NOMO-1 treated with DMSO at 0.1 percent for 48 hours (cell line): ENCODE data around the gene LOXL3.
A peak's percentile ranks its signal among the peaks of the same experiment; 100 is the strongest.
"Not testable (repeated sequence)": the region's sequence is repeated elsewhere in the genome, so short reads cannot be mapped to it uniquely, and the experiment has no call there.

Experiments used
- DNase-seq: peaks from one replicate; lab custom pipeline; 2025; ENCODE audit not compliant: unreplicated experiment; lab: John Stamatoyannopoulos, UW

LOXL3 gene

GRCh38 chr2:74573747-74574562 is 20.2 kb upstream of the LOXL3 start:
- DNase-seq = peak; percentile 90

DNA sequence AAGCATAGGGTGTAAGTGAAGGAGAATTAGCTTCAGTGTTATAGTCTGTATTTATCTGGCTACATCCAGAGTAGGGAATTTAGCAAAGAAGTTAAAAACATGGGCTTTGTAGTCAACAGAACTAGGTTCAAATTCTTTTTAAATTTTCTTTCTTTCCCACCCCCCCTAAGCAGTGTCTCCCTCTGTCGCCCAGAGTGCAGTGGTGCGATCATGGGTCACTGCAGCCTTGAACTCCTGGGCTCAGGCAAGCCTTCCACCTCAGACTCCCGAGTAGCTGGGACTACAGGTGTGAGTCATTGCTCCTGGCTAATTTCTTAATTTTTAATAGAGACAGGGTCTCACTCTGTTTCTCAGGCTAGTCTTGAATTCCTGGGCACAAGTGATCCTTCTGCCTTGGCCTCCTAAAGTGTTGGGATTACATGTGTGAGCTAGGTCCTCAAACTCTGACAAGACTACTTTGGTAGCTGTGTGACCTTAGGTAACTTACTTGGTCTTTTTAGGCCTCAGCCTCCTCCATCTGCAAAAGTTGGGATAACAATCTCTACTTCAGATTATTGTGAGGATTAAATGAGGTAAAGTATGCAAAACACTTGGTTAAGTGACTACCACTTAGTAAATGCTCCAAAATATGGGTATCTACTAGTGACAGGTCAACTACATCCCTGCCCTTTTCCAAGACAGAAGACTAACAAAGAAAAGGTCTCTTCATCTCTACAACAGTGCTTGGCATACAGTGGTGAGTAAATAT is 18.6 kb upstream of the LOXL3 start:
- DNase-seq = no peak

DNA sequence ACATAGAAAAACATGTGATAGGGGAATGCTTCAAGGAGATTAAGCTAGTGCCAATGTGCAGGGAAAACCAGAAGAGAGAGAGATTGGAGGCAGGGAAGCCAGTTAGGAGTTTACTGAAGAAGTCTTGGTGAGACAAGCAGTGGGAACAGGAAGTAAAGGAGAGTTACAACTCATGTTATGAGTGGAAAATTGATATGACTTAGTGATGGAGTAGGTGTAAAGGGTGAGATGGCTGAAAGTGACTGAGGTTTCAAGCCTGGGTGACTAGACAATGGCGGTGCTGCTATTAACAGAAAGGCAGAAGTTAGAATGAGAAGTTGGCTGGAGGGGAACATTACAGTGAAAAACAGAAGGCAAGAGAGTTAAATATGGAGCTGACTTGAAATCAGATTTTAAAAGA is 17.3 kb upstream of the LOXL3 start:
- DNase-seq = peak; percentile 37

GRCh38 chr2:74569686-74570085 is 15.9 kb upstream of the LOXL3 start:
- no peak for DNase-seq

DNA sequence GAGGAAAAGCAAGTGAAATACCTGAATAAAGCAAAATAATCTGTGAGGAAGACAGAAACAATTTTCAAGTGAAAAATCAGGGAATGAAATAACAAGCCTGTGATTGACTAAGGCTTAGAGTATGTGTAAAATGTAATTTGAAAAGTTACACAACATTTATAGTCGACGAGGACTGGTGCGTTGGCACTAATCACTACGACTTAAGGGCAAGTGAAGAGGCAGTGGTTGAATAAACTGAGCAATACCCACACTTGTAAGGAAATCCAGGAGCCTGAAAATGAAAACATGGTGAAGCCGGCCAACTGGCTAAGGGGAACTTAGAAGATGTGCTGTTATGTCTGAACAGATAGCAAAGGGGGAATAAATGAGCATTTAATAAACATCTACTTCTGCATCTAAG is 14.1 kb upstream of the LOXL3 start:
- DNase-seq = no peak

- DNase-seq = peak; percentile 36
These were observed 13.0 kb upstream of the LOXL3 start for GRCh38 chr2:74566754-74567085.

- no peak for DNase-seq
These were observed 12.5 kb upstream of the LOXL3 start for GRCh38 chr2:74566076-74566753.

GRCh38 chr2:74564222-74564621 is 10.5 kb upstream of the LOXL3 start:
- DNase-seq = no peak

- no peak for DNase-seq
These were observed 8.5 kb upstream of the LOXL3 start for GRCh38 chr2:74562126-74562775.

DNA sequence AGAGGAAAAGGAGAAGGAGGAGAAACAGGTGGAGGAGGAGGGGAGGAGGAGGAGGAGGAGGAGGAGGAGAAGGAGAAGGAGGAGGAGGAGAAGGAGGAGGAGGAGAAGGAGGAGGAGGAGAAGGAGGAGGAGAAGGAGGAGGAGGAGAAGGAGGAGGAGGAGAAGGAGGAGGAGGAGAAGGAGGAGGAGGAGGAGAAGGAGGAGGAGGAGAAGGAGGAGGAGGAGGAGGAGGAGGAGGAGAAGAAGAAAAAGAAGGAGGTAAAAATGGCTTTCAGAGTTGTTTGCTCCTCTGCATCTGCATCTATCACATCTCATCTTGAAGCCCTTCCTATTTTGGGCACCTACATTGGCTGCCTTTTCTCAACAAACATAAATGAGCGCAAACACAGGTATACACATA is 7.3 kb upstream of the LOXL3 start:
- DNase-seq = not testable (repeated sequence)

- no peak for DNase-seq
These were observed 6.8 kb upstream of the LOXL3 start for GRCh38 chr2:74560591-74560990.

- DNase-seq = no peak
These were observed 6.2 kb upstream of the LOXL3 start for GRCh38 chr2:74559912-74560311.

DNA sequence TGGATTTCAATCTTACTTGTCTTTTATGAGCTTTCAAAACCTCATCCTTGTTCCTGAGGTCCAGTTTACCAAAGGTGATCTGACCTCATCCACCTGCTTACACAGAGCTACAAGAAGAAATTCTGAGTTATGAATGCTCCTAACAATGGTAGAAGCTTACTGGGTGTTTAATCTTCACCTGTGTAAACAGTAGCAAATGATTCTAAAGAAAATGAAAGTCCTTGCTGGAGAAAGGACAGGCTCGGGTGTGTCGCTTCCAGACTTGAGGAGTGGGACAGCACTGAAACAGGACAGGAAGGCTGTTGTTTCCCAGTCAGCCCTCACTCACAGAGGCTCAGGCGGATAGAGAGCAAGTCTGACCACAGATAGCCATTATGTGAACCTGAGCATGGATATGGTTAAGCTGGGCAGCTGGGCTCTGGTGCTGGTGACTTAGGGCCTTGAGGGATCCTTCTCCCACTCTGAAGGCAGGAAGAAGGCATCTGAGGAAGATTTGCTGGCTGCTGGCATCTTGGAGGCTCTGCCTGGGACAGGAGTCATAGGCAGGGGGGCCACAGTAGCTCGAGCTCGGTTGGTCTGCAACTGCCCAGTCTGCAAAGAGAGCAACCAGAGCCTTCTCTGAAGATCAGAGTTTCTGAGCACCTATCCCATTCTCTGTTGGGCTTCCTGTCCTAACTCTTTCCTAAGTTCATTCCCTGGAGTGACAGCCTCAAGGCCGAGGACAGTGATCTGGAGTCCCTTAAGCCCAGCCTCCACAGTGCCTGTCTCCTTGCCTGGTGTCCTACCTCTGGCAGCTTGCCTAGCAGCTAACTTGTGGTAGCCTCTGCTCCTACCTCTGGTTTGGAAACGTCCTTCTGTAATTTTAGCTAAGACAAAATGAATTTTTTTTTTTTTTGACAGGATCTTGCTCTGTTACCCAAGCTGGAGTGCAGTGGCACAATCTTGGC is 4.8 kb upstream of the LOXL3 start:
- no peak for DNase-seq

DNA sequence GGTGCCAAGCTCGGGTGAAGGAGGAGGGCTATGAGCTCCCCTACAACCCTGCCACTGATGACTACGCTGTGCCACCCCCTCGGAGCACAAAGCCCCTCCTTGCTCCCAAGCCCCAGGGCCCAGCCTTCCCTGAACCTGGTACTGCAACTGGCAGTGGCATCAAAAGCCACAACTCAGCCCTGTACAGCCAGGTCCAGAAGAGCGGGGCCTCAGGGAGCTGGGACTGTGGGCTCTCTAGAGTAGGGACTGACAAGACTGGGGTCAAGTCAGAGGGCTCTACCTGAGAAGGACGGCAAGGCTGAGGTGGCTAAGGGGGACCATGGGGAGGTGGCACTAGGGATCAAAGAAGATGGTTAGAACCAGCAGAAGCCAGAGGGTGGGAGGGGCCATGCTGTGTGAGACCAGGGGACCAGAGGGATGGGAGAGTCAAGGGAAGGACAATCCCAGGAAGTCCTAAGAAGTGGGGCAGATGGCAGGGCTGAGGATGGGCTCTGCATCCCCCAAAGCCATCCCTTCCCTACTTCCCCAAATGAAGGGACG is 3.2 kb upstream of the LOXL3 start:
- DNase-seq = no peak

DNA sequence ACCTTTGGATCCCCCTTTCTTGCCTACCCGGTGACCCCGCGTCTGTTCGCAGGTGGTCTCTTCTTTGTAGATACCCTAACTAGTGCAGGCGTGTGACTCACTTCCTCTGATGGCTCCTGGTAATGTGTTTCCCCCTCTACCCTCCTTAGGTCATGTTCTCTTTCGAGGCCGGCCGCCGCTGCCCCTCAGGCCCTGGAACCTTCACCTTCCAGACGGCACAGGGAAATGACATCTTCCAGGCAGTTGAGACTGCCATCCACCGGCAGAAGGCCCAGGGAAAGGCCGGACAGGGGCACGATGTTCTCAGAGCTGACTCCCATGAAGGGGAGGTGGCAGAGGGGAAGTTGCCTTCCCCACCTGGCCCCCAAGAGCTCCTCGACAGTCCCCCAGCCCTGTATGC is 2.4 kb upstream of the LOXL3 start:
- no peak for DNase-seq

GRCh38 chr2:74555610-74556103 is 1.9 kb upstream of the LOXL3 start:
- peak; percentile 45 for DNase-seq

DNA sequence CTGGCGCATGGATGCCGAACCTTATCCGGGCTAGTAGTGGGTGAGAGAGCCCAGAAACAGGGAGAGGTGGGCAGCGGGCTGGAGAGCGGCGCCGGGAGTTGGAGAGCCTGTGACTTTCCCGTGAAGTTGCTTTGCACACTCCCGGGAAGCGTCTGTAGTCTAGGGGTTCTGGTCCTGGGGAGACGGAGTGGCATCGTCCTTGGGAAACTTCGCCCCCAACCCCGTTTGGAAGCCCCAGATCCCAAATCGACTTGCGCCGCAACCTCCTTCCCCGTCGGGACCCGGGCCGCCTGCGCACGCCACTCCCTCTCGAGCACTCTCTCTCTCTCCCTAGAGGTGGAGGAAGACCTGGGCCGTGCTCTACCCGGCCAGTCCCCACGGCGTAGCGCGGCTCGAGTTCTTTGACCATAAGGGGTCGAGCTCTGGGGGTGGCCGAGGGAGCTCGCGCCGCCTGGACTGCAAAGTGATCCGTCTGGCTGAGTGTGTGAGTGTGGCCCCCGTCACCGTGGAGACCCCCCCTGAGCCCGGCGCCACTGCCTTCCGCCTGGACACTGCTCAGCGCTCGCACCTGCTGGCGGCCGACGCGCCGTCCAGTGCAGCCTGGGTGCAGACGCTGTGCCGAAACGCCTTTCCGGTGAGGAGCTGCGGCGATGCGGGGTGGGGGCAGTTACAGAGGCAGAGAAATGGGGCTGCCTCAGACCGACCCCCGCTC is 1.2 kb upstream of the LOXL3 start:
- peak; percentile 69 for DNase-seq

GRCh38 chr2:74552914-74553811 is 579 bp downstream of the LOXL3 start:
- DNase-seq = no peak
